ENCODE measurements around the gene MTUS2.

MTUS2 gene

GRCh38 chr13:28820099-28821051 lies at the start of gene MTUS2:
Gene MTUS2 (plus strand): TSS chr13:28820339.
- H4K20me1 ChIP-seq (ENCODE audit: control insufficient read depth, insufficient read depth, low read depth, low read length) = no peaks in the 10 kb centered on the region
- no peak within 1 kb of the TSS for H3K4me3 ChIP-seq (ENCODE audit: low read length)
- no peak for TF ChIP-seq CTCF (IDR thresholded peaks at IDR 0.05; ENCODE audit: low read depth, low read length, poor library complexity, severe bottlenecking)
- TF ChIP-seq EZH2phosphoT487 (IDR thresholded peaks at IDR 0.05; ENCODE audit: borderline replicate concordance, low read length) = no peak; the same call in 1 of the 2 replicates
- H3K36me3 ChIP-seq (ENCODE audit: control insufficient read depth, low read length) = no peaks in the 10 kb centered on the region
- no peaks in the 10 kb centered on the region for H3K4me1 ChIP-seq (ENCODE audit: control insufficient read depth, low read length)
- peaks cover 11% of the 10 kb centered on the region for H3K27me3 ChIP-seq (ENCODE audit: control insufficient read depth, low read length)
- no peaks in the 10 kb centered on the region for H3F3A ChIP-seq (ENCODE audit: control insufficient read depth, insufficient read depth)
- no peaks in the 10 kb centered on the region for H3K9me2 ChIP-seq (replicated peaks; ENCODE audit: control insufficient read depth, low read length)
- no peaks in the 10 kb centered on the region for H3K79me2 ChIP-seq (ENCODE audit: control insufficient read depth, low read length)
- no peak within 1 kb of the TSS for H3K4me2 ChIP-seq (ENCODE audit: low read length)
- H3K27ac ChIP-seq (ENCODE audit: low read depth, low read length) = no peak within 1 kb of the TSS
- H3K9me3 ChIP-seq (ENCODE audit: control insufficient read depth, insufficient read depth, low read length) = no peaks in the 10 kb centered on the region

- Histone ChIP-seq H3K79me2 (ENCODE audit: control insufficient read depth, low read length) (no peaks in the 10 kb centered on the region), H3K27me3 (ENCODE audit: control insufficient read depth, low read length) (no peaks in the 10 kb centered on the region), H3K27ac (ENCODE audit: low read depth, low read length) (no peak overlapping the region), H3K9me2 (replicated peaks; ENCODE audit: control insufficient read depth, low read length) (no peaks in the 10 kb centered on the region), H3F3A (ENCODE audit: control insufficient read depth, insufficient read depth) (no peaks in the 10 kb centered on the region), H3K4me1 (ENCODE audit: control insufficient read depth, low read length) (no peaks in the 10 kb centered on the region), H3K36me3 (ENCODE audit: control insufficient read depth, low read length) (no peaks in the 10 kb centered on the region), H3K9me3 (ENCODE audit: control insufficient read depth, insufficient read depth, low read length) (no peaks in the 10 kb centered on the region), H3K4me2 (ENCODE audit: low read length) (no peak overlapping the region), H3K4me3 (ENCODE audit: low read length) (no peak overlapping the region), H4K20me1 (ENCODE audit: control insufficient read depth, insufficient read depth, low read depth, low read length) (no peaks in the 10 kb centered on the region)
- no peak for TF ChIP-seq EZH2phosphoT487 (IDR thresholded peaks at IDR 0.05; ENCODE audit: borderline replicate concordance, low read length)
- TF ChIP-seq CTCF (IDR thresholded peaks at IDR 0.05; ENCODE audit: low read depth, low read length, poor library complexity, severe bottlenecking) = no peak
Observed at GRCh38 chr13:28778308-28779215, 41.6 kb upstream of the MTUS2 start.

- Histone ChIP-seq H3K4me3 (ENCODE audit: low read length) (no peak overlapping the region), H3K4me2 (ENCODE audit: low read length) (no peak overlapping the region), H3K36me3 (ENCODE audit: control insufficient read depth, low read length) (no peaks in the 10 kb centered on the region), H3K9me3 (ENCODE audit: control insufficient read depth, insufficient read depth, low read length) (no peaks in the 10 kb centered on the region), H3K4me1 (ENCODE audit: control insufficient read depth, low read length) (no peaks in the 10 kb centered on the region), H4K20me1 (ENCODE audit: control insufficient read depth, insufficient read depth, low read depth, low read length) (no peaks in the 10 kb centered on the region), H3K27me3 (ENCODE audit: control insufficient read depth, low read length) (peaks cover 5% of the 10 kb centered on the region), H3K27ac (ENCODE audit: low read depth, low read length) (no peak overlapping the region), H3F3A (ENCODE audit: control insufficient read depth, insufficient read depth) (no peaks in the 10 kb centered on the region), H3K79me2 (ENCODE audit: control insufficient read depth, low read length) (no peaks in the 10 kb centered on the region), H3K9me2 (replicated peaks; ENCODE audit: control insufficient read depth, low read length) (no peaks in the 10 kb centered on the region)
- no peak for TF ChIP-seq CTCF (IDR thresholded peaks at IDR 0.05; ENCODE audit: low read depth, low read length, poor library complexity, severe bottlenecking)
- no peak for TF ChIP-seq EZH2phosphoT487 (IDR thresholded peaks at IDR 0.05; ENCODE audit: borderline replicate concordance, low read length)
Observed at GRCh38 chr13:28792992-28793391, 27.1 kb upstream of the MTUS2 start.

Measured in DOHH2 (cell line).